ENCODE data around the gene GALNT9. TPM values are rescaled to one million over a fixed set of nuclear protein-coding genes. Genes with fewer than 3 reads are reported as not detected.

The GALNT9 gene
- total RNA-seq, 1 experiment from 2014 or later = 0.54 TPM

GRCh38 chr12:132319991-132320570, 9.3 kb downstream of the GALNT9 start:
- H3K27me3 Mint-ChIP-seq (ENCODE audit: unreplicated experiment) = peaks cover 90% of the 10 kb centered on the region
- DNase-seq = no peak
- H3K36me3 Mint-ChIP-seq (ENCODE audit: insufficient read depth, unreplicated experiment) = no peaks in the 10 kb centered on the region
- TF ChIP-seq CTCF (IDR thresholded peaks at IDR 0.05; ENCODE audit: unreplicated experiment) = no peak
- H3K27ac Mint-ChIP-seq (ENCODE audit: unreplicated experiment) = no peak overlapping the region
- no peak overlapping the region for H3K4me3 Mint-ChIP-seq (ENCODE audit: low read depth, unreplicated experiment)
- no peaks in the 10 kb centered on the region for H3K9me3 Mint-ChIP-seq (ENCODE audit: low read depth, unreplicated experiment)
- intact Hi-C loops (cut with micrococcal nuclease; ENCODE audit: unreplicated experiment) = no loop called here
- CTCF ChIA-PET = no interaction called here
- no peaks in the 10 kb centered on the region for H3K4me1 Mint-ChIP-seq (ENCODE audit: low read depth, unreplicated experiment)
- no TSS peak for BruUV-seq (replicated peaks)

- BruUV-seq (replicated peaks) = no TSS peak
- intact Hi-C loops (cut with micrococcal nuclease; ENCODE audit: unreplicated experiment) = no loop called here
- Mint-ChIP-seq H3K36me3 (ENCODE audit: insufficient read depth, unreplicated experiment) (no peaks in the 10 kb centered on the region), H3K9me3 (ENCODE audit: low read depth, unreplicated experiment) (no peaks in the 10 kb centered on the region), H3K27ac (ENCODE audit: unreplicated experiment) (no peak overlapping the region), H3K27me3 (ENCODE audit: unreplicated experiment) (peaks cover 90% of the 10 kb centered on the region), H3K4me3 (ENCODE audit: low read depth, unreplicated experiment) (no peak overlapping the region), H3K4me1 (ENCODE audit: low read depth, unreplicated experiment) (no peaks in the 10 kb centered on the region)
- DNase-seq = no peak
- TF ChIP-seq CTCF (IDR thresholded peaks at IDR 0.05; ENCODE audit: unreplicated experiment) = no peak
- CTCF ChIA-PET = interaction anchor here (0.6 to 1.8 kb wide), 2 partner anchors 8 to 212 kb away, joined by 3 to 9 read pairs; no protein-coding TSS in a partner anchor
Measured at GRCh38 chr12:132319359-132319950, 9.9 kb downstream of the GALNT9 start.

- intact Hi-C loops (cut with micrococcal nuclease; ENCODE audit: unreplicated experiment) = no loop called here
- H3K4me3 Mint-ChIP-seq (ENCODE audit: low read depth, unreplicated experiment) = no peak overlapping the region
- no peak for TF ChIP-seq CTCF (IDR thresholded peaks at IDR 0.05; ENCODE audit: unreplicated experiment)
- CTCF ChIA-PET = interaction anchor here (1.8 kb wide), 1 partner anchor 9 kb away, joined by 9 read pairs; no protein-coding TSS in a partner anchor
- no peak overlapping the region for H3K27ac Mint-ChIP-seq (ENCODE audit: unreplicated experiment)
- H3K9me3 Mint-ChIP-seq (ENCODE audit: low read depth, unreplicated experiment) = peaks cover 3% of the 10 kb centered on the region
- DNase-seq = no peak
- no peaks in the 10 kb centered on the region for H3K4me1 Mint-ChIP-seq (ENCODE audit: low read depth, unreplicated experiment)
- H3K36me3 Mint-ChIP-seq (ENCODE audit: insufficient read depth, unreplicated experiment) = no peaks in the 10 kb centered on the region
- no TSS peak for BruUV-seq (replicated peaks)
- H3K27me3 Mint-ChIP-seq (ENCODE audit: unreplicated experiment) = peaks cover 89% of the 10 kb centered on the region
Measured at GRCh38 chr12:132318618-132319033, 10.8 kb downstream of the GALNT9 start.

GRCh38 chr12:132318135-132318534, 11.3 kb downstream of the GALNT9 start:
- Mint-ChIP-seq H3K4me3 (ENCODE audit: low read depth, unreplicated experiment) (no peak overlapping the region), H3K27me3 (ENCODE audit: unreplicated experiment) (peaks cover 84% of the 10 kb centered on the region), H3K27ac (ENCODE audit: unreplicated experiment) (no peak overlapping the region), H3K36me3 (ENCODE audit: insufficient read depth, unreplicated experiment) (no peaks in the 10 kb centered on the region), H3K4me1 (ENCODE audit: low read depth, unreplicated experiment) (no peaks in the 10 kb centered on the region), H3K9me3 (ENCODE audit: low read depth, unreplicated experiment) (peaks cover 3% of the 10 kb centered on the region)
- CTCF ChIA-PET = interaction anchor here (1.8 kb wide), 1 partner anchor 10 kb away, joined by 9 read pairs; no protein-coding TSS in a partner anchor
- no peak for DNase-seq
- no TSS peak for BruUV-seq (replicated peaks)
- intact Hi-C loops (cut with micrococcal nuclease; ENCODE audit: unreplicated experiment) = no loop called here
- no peak for TF ChIP-seq CTCF (IDR thresholded peaks at IDR 0.05; ENCODE audit: unreplicated experiment)

Measured in Calu3 (cell line).